CD14-positive monocyte (primary cell): ENCODE data around the gene DYSF. TPM values are rescaled to one million over a fixed set of nuclear protein-coding genes. Genes with fewer than 3 reads are reported as not detected.

Experiments used
- DNase-seq, 3 donors: peaks; one replicate each; pipeline ENCODE4 v3.0.0-alpha.2; 2011 to 2022
- H2AFZ ChIP-seq: 2 replicates; pipeline ENCODE4 v1.6.0; 2012; ENCODE audit warnings: mild to moderate bottlenecking, low read depth, low read length, inconsistent platforms; ENCODE audit not compliant: insufficient read depth, poor library complexity, severe bottlenecking
- H3K27ac ChIP-seq, 2 donors: 1 replicate in 1 of 2; 2 replicates in 1 of 2; pipeline ENCODE4 v1.5.1; 2012 to 2013; ENCODE audit warnings: low read length in 2 of 2, control low read depth in 1 of 2, inconsistent platforms in 1 of 2, low read depth in 1 of 2, mild to moderate bottlenecking in 1 of 2
- H3K27me3 ChIP-seq, 2 donors: one replicate each; pipeline versions ENCODE4 v1.6.0 to v1.6.1; 2011 to 2013; ENCODE audit warnings: low read length in 2 of 2; ENCODE audit not compliant: control insufficient read depth in 2 of 2, insufficient read depth in 2 of 2
- H3K36me3 ChIP-seq, 2 donors: replicated peaks in 1 of 2; 1 replicate in 1 of 2; 2 replicates in 1 of 2; pipeline versions ENCODE4 v1.5.1 to v1.6.1; 2012 to 2013; ENCODE audit warnings: low read length in 2 of 2, control low read depth in 1 of 2, inconsistent platforms in 1 of 2, mild to moderate bottlenecking in 1 of 2; ENCODE audit not compliant: insufficient read depth in 2 of 2, control insufficient read depth in 1 of 2
- H3K4me1 ChIP-seq, 2 donors: 1 replicate in 1 of 2; 2 replicates in 1 of 2; pipeline versions ENCODE4 v1.5.1 to v1.6.1; 2012 to 2013; ENCODE audit warnings: low read length in 2 of 2, control low read depth in 1 of 2, inconsistent platforms in 1 of 2, mild to moderate bottlenecking in 1 of 2, moderate library complexity in 1 of 2; ENCODE audit not compliant: insufficient read depth in 2 of 2, control insufficient read depth in 1 of 2
- H3K4me2 ChIP-seq: replicated peaks from 2 replicates; pipeline ENCODE3; 2012; ENCODE audit warnings: low read length, moderate library complexity, mild to moderate bottlenecking; ENCODE audit not compliant: poor library complexity, severe bottlenecking; ENCODE audit errors: extremely low read depth
- H3K4me3 ChIP-seq, 3 experiments: fragments of 200-600 bp in 1 of 3; sonication (generic) in 1 of 3; replicated peaks in 1 of 3; 1 replicate in 2 of 3; 2 replicates in 1 of 3; pipeline ENCODE4 v1.5.1; 2011 to 2013; ENCODE audit warnings: low read length in 3 of 3, mild to moderate bottlenecking in 3 of 3, control low read depth in 2 of 3, low read depth in 2 of 3, inconsistent platforms in 1 of 3, moderate library complexity in 1 of 3
- H3K79me2 ChIP-seq: 2 replicates; pipeline ENCODE4 v1.6.0; 2012; ENCODE audit warnings: mild to moderate bottlenecking, control low read depth, inconsistent platforms, low read length, moderate library complexity; ENCODE audit not compliant: insufficient read depth
- H3K9ac ChIP-seq: 2 replicates; pipeline ENCODE4 v1.6.0; 2017; ENCODE audit warnings: low read length, mild to moderate bottlenecking; ENCODE audit not compliant: insufficient read depth, poor library complexity, severe bottlenecking
- H3K9me3 ChIP-seq, 2 donors: replicated peaks in 1 of 2; 1 replicate in 1 of 2; 2 replicates in 1 of 2; pipeline versions ENCODE4 v1.5.1 to v1.6.1; 2012 to 2013; ENCODE audit warnings: low read length in 2 of 2, control low read depth in 1 of 2; ENCODE audit not compliant: control insufficient read depth in 1 of 2, insufficient read depth in 1 of 2
- H4K20me1 ChIP-seq: 2 replicates; pipeline ENCODE4 v1.6.0; 2012; ENCODE audit warnings: mild to moderate bottlenecking, low read length, control low read depth, moderate library complexity; ENCODE audit not compliant: insufficient read depth
- H3K27ac Mint-ChIP-seq, 7 donors: one replicate each; pipeline ENCODE4 v1.8.0; 2020; ENCODE audit warnings: mild to moderate bottlenecking in 7 of 7, mixed read lengths in 7 of 7, moderate library complexity in 6 of 7, inconsistent platforms in 2 of 7
- H3K27me3 Mint-ChIP-seq, 3 donors: one replicate each; pipeline ENCODE4 v1.8.0; 2021 to 2022; ENCODE audit warnings: low read depth in 3 of 3, mild to moderate bottlenecking in 3 of 3, mixed read lengths in 3 of 3, moderate library complexity in 3 of 3, inconsistent platforms in 1 of 3
- H3K36me3 Mint-ChIP-seq, 2 donors: one replicate each; pipeline ENCODE4 v1.8.0; 2020; ENCODE audit warnings: mixed read lengths in 2 of 2, inconsistent platforms in 1 of 2, mild to moderate bottlenecking in 1 of 2
- H3K4me1 Mint-ChIP-seq: one replicate; pipeline ENCODE4 v1.8.0; 2020; ENCODE audit warnings: mild to moderate bottlenecking, mixed read lengths
- H3K4me3 Mint-ChIP-seq, 2 donors: one replicate each; pipeline ENCODE4 v1.8.0; 2020; ENCODE audit warnings: mild to moderate bottlenecking in 2 of 2, mixed read lengths in 2 of 2, moderate library complexity in 1 of 2
- H3K9me3 Mint-ChIP-seq, 7 donors: one replicate each; pipeline ENCODE4 v1.8.0; 2020 to 2022; ENCODE audit warnings: mixed read lengths in 7 of 7, mild to moderate bottlenecking in 6 of 7, moderate library complexity in 6 of 7, inconsistent platforms in 2 of 7
- WGBS: methylation state at CpG from one replicate; pipeline ENCODE4 v1.1.5; 2013; ENCODE audit warnings: missing lambda C conversion rate; ENCODE audit not compliant: insufficient coverage; 5-methylcytosine and 5-hydroxymethylcytosine counted together
- intact Hi-C, 2 donors: fragments of 100-400 bp; cut with micrococcal nuclease; formaldehyde crosslinking; loops; one replicate each; pipeline versions ENCODE4 v1.15.0 to v1.15.1; 2023
- polyA plus RNA-seq, 3 donors: library from polyadenylated mRNA; depleted of rRNA in 1 of 3; unstranded in 2 of 3; stranded (reverse) in 1 of 3; fragments of 300-500 nt in 2 of 3; fragments of >200 nt in 1 of 3; fragmentation: Illumina TruSeq in 2 of 3; gene quantifications; 1 replicate in 2 of 3; 2 replicates in 1 of 3; pipeline ENCODE4 v1.2.3, GENCODE V29; 2012 to 2021
- TF ChIP-seq, protein P1 (sequence below): fragments of 200-600 bp; IDR thresholded peaks from one replicate; pipeline ENCODE4 v1.8.0; 2022; ENCODE audit warnings: antibody characterized with exemption, mild to moderate bottlenecking

DYSF gene
- polyA plus RNA-seq, 3 donors: 16.1 to 72.5 (median 31.2) TPM

- peaks cover 0 to 7% (median 5%) of the 10 kb centered on the region in 3 donors for H3K27me3 Mint-ChIP-seq
- H3K4me3 Mint-ChIP-seq: no peak overlapping the region
- Histone ChIP-seq H3K27ac (no peak overlapping the region), H3K4me3 (no peak overlapping the region), H3K27me3 (no peaks in the 10 kb centered on the region), H3K4me1 (no peaks in the 10 kb centered on the region), H3K9ac (no peak overlapping the region), H4K20me1 (peaks cover 86% of the 10 kb centered on the region), H2AFZ (no peak overlapping the region), H3K4me2 (no peak overlapping the region), H3K36me3 (peaks cover 82 to 100% of the 10 kb centered on the region in 2 donors), H3K79me2 (no peaks in the 10 kb centered on the region), H3K9me3 (no peaks in the 10 kb centered on the region)
- TF ChIP-seq, protein P1, sequence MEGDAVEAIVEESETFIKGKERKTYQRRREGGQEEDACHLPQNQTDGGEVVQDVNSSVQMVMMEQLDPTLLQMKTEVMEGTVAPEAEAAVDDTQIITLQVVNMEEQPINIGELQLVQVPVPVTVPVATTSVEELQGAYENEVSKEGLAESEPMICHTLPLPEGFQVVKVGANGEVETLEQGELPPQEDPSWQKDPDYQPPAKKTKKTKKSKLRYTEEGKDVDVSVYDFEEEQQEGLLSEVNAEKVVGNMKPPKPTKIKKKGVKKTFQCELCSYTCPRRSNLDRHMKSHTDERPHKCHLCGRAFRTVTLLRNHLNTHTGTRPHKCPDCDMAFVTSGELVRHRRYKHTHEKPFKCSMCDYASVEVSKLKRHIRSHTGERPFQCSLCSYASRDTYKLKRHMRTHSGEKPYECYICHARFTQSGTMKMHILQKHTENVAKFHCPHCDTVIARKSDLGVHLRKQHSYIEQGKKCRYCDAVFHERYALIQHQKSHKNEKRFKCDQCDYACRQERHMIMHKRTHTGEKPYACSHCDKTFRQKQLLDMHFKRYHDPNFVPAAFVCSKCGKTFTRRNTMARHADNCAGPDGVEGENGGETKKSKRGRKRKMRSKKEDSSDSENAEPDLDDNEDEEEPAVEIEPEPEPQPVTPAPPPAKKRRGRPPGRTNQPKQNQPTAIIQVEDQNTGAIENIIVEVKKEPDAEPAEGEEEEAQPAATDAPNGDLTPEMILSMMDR: no peak
- WGBS: 96% methylated on average over 2 of the region's 2 CpGs
- no peaks in the 10 kb centered on the region for H3K4me1 Mint-ChIP-seq
- H3K36me3 Mint-ChIP-seq: peaks cover 88 to 99% of the 10 kb centered on the region in 2 donors
- peak overlapping the region in 1 of 7 donors; percentile 77 for H3K27ac Mint-ChIP-seq
- no peak for DNase-seq
- intact Hi-C loops: no loop called here
- no peaks in the 10 kb centered on the region for H3K9me3 Mint-ChIP-seq
These were observed 101.3 kb downstream of the DYSF start for GRCh38 chr2:71554706-71555056.

DNA sequence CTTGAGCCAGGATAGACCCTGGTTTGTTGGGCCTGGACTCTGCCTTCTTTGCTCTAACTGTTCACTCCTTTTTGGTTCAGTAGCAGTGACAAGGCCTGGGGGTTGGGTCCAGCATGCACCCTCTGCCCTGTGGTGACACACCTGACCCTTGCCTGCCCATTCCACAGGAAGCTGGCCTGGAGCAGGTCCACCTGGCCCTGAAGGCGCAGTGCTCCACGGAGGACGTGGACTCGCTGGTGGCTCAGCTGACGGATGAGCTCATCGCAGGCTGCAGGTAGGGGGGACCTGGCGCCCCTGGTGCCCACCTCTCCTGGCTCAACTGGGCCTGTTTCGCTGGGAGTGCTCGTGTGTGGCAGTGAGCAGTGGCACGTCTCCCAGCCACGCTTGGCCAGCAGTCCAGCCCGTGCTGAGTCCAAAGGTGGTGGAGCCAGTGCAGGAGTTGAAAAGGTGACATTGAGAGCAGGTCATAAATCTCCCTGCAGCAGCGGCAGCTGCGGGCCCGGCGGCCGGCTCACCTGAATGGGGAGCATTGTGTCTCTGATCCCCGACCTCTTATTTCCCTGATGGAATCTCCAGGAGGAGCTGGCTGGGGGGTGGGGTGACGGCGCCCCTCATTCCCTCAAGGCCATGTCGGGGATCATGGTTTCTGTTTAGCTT, 102.6 kb downstream of the DYSF start:
- no peak overlapping the region for H3K9ac ChIP-seq
- DNase-seq: no peak
- H3K27ac ChIP-seq: no peak overlapping the region
- H3K27ac Mint-ChIP-seq: no peak overlapping the region
- peaks cover 85 to 100% of the 10 kb centered on the region in 2 donors for H3K36me3 ChIP-seq
- no peaks in the 10 kb centered on the region for H3K27me3 ChIP-seq
- peaks cover 86% of the 10 kb centered on the region for H4K20me1 ChIP-seq
- H3K4me3 Mint-ChIP-seq: no peak overlapping the region
- H3K36me3 Mint-ChIP-seq: peaks cover 84 to 94% of the 10 kb centered on the region in 2 donors
- H3K4me1 Mint-ChIP-seq: no peaks in the 10 kb centered on the region
- intact Hi-C loops: no loop called here
- no peaks in the 10 kb centered on the region for H3K9me3 Mint-ChIP-seq
- no peaks in the 10 kb centered on the region for H3K79me2 ChIP-seq
- over 99% methylated on average over 13 of the region's 21 CpGs for WGBS
- H3K4me1 ChIP-seq: no peaks in the 10 kb centered on the region
- no peak overlapping the region for H3K4me2 ChIP-seq
- H3K9me3 ChIP-seq: no peaks in the 10 kb centered on the region
- no peak overlapping the region for H2AFZ ChIP-seq
- TF ChIP-seq, protein P1: no peak
- H3K27me3 Mint-ChIP-seq: peaks cover 0 to 8% (median 5%) of the 10 kb centered on the region in 3 donors
- H3K4me3 ChIP-seq: no peak overlapping the region
